HG03066 (cell line): ENCODE data around the gene NMRK2.
"Not testable (repeated sequence)": the region's sequence is repeated elsewhere in the genome, so short reads cannot be mapped to it uniquely, and the experiment has no call there.

Experiments used
- ATAC-seq: cut with Tn5 transposase; IDR thresholded peaks from one replicate; pipeline ENCODE4 v1.9.1; 2021; ENCODE audit warnings: low read depth; ENCODE audit not compliant: unreplicated experiment

NMRK2 gene

GRCh38 chr19:3932931-3933810, at the start of gene NMRK2:
TSS of gene NMRK2 (plus strand) at chr19:3933069. CDS start at chr19:3933672, 603 bp downstream.
- ATAC-seq = no peak

DNA sequence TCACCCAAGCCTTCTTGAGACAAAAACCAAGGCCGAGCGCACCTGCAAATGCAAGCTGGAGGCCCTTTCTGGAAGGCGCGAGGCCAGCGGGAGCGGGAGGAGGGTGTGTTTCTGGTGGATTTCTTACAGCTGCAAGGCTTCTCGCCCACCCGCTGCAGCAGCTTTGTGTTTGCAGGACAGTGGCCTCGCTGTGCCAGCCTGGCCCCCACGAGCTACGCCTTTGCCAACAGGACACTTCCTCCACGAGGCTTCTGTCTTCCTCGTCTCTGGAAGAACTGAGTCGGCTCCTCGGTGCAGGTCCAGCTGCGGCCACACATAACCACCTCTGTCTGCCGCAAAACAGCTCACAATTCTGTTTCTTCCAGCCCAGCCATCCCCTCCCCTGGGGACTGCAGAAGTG, 42.3 kb upstream of the NMRK2 start:
- ATAC-seq = no peak

DNA sequence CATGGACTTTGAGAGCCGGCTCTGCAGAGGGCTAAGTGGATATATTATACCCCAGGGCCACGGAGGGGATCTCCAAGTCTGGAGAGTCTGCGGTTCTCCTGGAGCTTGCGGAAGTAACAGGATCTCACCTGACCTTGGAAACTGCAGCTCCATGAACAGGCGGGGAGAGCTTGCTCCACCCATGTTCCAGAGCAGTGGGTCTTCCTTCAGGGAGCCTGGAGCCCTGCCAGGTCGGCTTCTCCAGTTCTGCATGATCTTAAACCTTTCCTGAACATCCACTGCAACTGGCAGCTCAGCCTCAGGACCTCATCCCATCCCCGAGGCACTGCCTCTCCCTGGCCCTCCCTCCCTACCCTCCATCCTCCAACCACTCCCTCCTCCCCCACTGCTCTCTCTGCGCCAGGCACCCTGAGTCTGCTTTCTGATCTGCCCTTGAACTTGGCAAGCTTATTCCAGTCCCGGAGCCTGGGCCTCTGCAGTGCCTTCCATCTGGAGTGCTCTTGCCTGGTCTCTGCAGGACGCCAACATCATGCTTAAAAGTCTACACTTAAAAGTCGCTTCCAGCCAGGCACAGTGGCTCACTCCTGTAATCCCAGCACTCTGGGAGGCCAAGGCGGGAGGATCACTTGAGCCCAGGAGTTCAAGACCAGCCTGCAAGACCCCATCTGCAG, 39.2 kb upstream of the NMRK2 start:
- ATAC-seq = no peak

- not testable (repeated sequence) for ATAC-seq
These were observed 37.9 kb upstream of the NMRK2 start for GRCh38 chr19:3894959-3895358.

GRCh38 chr19:3895788-3896187, 37.1 kb upstream of the NMRK2 start:
- no peak for ATAC-seq

DNA sequence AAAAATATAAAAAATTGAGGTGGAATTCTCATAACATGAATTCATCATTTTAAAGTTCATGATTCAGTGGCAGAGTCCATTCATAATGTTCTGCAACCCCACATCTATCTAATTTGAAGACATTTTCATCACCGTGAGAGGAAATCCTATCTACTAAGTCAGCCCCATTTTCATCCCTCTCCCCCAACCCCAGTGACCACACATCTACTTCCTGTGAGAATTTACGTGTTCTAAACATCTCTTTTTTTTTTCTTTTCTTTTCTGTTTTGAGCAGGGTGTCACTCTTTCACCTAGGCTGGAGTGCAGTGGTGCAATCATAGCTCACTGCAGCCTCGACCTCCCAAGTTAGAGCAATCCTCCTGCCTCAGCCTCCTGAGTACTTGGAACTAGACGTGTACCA, 34.9 kb upstream of the NMRK2 start:
- ATAC-seq = no peak

DNA sequence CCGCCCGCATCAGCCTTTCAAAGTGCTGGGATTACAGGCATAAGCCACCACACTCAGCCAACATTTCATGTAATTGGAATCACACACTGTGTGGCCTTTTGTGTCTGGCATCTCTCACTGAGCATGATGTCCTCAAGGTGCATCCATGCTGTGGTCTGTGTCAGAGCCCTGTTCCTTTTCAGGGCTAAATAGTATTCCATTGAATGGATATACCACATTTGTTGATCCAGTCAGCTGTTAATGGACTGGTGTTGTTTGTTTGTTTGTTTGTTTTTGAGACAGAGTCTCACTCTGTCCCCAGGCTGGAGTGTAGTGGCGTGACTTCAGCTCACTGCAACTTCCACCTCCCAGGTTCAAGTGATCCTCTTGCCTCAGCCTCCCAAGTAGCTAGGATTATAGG, 34.4 kb upstream of the NMRK2 start:
- ATAC-seq = no peak

DNA sequence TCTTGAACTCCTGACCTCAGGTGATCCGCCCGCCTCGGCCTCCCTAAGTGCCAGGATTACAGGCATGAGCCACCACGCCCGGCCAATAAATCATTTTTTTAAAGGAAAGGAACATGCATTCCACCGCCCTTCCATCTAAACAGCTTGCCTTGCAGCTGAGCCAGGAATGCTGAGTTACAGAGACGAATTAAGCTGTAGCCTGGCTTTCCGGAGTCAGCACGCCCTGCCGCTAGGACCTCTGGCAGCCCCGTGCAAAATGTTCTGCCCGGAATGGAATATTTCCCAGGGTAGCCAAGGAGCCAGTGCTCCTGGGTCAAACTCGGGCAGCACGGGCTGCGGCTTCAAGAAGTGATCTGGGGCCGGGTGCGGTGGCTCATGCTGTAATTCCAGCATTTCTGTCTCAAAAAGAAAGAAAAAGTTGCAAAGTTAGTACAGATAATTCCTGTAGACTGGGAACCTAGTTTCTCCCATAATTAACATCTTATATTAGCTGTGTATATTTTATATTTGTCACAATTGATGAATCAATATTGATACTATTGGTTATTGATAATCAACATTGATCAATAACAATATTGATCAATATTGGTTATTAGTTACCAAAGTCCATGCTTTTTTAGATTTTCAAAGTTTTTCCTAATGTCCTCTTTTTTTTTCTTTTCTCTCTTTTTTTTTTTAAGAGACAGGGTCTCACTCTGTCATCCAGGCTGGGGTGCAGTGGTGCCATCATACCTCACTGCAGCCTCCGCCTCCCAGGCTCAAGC, 33.2 kb upstream of the NMRK2 start:
- ATAC-seq = no peak

GRCh38 chr19:3902317-3902973, 30.4 kb upstream of the NMRK2 start:
- no peak for ATAC-seq

DNA sequence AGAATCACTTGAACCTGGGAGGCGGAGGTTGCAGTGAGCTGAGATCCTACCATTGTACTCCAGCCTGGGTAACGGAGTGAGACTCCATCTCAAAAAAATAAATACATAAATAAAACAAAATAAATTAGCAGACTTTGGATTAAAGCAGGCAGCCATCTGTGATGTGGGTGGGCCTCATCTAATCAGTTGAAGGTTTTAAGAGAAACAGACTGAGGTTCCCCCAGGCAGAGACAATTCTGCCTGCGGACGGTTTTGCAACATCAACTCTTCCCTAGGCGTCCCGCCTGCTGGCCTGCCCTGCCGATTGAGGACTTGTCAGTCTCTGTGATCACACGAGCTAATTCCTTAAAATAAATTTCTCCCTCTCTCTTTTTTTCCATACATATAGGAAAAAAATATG, 28.6 kb upstream of the NMRK2 start:
- ATAC-seq = no peak

GRCh38 chr19:3907626-3908265, 25.1 kb upstream of the NMRK2 start:
- no peak for ATAC-seq

DNA sequence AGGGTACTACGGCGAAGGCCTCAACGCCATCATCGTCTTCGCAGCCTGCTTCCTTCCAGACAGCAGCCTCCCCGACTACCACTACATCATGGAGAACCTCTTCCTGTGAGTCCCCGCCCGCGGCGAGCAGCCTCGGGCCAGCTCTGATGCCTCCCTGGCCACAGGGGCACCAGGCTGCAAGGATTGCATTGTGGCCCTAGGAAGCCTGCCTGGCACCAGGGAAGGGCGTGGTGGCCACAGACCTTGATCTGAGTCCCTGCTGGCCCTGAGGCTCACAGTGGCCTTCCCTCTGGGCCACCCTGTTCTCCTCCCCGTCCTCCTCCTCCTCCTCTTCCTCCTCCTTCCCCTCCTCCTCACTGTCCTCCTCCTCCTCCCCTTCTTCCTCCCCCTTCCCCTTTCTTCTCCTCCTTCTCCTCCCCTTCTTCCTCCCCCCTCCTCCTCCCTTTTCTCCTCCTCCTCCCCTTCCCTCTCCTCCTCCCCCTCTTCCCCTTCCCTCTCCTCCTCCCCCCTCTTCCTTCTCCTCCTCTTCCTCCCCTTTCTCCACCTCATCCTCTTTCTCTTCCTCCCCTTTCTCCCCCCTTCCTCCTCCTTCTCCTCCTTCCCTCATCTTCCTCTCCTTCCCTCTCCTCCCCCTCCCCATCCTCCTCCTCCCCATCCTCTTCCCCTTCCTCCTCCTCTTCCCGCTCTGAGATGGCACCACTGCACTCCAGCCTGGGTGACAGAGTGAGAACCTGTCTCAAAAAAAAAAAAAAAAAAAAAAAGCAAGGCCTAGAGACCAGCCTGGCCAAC, 24.4 kb upstream of the NMRK2 start:
- no peak for ATAC-seq

DNA sequence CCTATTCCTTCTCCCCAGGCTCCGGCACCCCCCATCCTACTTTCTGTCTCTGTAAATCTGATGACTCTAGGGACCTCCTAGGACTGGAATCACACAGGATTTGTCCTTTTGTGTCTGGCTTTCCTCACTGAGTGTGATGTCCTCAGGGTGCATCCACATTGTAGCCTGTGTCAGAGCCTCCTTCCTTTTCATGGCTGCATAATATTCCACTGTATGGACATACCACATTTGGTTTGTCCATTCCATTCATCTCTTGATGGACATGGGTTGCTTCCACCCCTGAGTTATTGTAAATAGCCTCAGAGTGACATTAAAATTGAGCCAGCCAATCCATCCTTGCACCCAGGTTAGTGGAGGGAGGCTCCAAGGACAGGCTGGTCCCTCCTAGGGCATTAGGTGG, 22.8 kb upstream of the NMRK2 start:
- no peak for ATAC-seq

GRCh38 chr19:3914199-3914598, 18.7 kb upstream of the NMRK2 start:
- ATAC-seq = no peak

DNA sequence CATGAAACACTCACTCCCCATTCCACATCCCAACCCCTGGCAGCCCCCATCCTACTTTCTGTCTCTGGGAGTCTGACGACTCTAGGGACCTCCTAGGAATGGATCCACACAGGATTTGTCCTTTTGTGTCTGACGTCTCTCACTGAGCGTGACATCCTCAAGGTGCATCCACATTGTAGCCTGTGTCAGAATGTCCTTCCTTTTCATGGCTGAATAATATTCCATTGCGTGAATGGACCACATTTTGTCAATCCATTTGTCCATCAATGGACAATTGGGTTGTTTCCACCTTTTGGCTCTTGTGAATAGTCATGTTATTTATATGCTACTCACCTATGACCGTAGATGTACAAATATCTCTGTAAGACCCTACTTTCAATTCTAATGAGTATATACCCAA, 16.8 kb upstream of the NMRK2 start:
- ATAC-seq = no peak

DNA sequence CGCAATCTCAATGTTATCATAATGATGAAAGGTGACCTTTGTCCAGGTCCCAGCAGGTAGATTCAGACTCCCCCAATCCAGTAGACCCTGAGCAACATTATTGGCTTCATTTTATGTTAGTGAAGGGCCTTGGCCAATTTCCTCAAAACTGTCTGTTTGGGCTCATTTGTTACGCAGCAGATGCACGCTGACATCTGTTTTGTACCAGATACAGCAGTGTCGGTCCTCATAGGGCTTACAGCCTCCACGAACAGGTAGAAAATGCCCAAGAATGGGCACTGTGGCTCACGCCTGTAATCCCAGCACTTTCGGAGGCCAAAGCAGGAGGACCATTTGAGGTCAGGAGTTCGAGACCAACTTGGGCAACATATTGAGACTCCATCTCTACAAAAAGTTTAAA, 13.1 kb upstream of the NMRK2 start:
- no peak for ATAC-seq

DNA sequence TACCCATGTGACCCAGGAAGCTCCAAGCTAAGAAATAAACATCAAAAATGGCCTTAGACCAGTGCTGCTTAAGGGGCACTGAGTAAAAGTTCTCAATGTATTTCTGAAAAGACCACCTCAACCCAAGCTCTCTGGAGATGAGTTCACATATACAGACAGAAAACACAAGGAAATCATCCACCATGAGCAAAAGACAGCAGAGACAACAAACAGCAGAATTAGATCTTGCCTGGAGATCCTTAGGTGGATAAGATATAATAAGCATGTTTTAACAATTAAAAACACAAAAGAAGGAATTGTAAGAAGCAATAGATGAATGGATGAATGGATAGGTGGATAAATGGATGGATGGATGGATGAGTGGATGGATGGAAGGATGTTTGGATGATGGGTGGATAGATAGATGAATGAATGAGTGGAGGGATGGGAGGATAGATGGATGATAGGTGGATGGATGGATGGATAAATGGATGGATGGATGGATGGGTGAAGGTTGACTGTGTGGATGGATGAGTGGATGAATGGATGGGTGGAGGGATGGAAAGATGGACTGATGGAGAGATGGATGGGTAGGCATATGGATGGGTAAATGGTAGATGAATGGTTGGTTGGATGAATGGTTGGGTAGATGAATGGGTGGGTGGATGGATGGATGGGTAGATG, 9.6 kb upstream of the NMRK2 start:
- ATAC-seq = no peak

GRCh38 chr19:3923912-3924311, 9.0 kb upstream of the NMRK2 start:
- no peak for ATAC-seq

GRCh38 chr19:3931041-3931440, 1.8 kb upstream of the NMRK2 start:
- ATAC-seq = no peak
